ENCODE data around the gene TFAP2D.

Gene TFAP2D

GRCh38 chr6:50713226-50713625, at the start of gene TFAP2D:
Gene TFAP2D, plus strand, starts transcription at chr6:50713526. Its CDS starts 530 bp downstream, at chr6:50714056.
- no peak for TF ChIP-seq CTCF (conservative IDR thresholded peaks at IDR 0.05)

GRCh38 chr6:50663806-50664205, 49.5 kb upstream of the TFAP2D start:
- no peak overlapping the region for H3K27ac ChIP-seq
- no peak for TF ChIP-seq CTCF (conservative IDR thresholded peaks at IDR 0.05)

More at GRCh38 chr6:50713226-50713625, at the start of gene TFAP2D:
- H3K27ac ChIP-seq: no peak within 1 kb of the TSS

GRCh38 chr6:50666089-50666488, 47.2 kb upstream of the TFAP2D start:
- no peak for TF ChIP-seq CTCF (conservative IDR thresholded peaks at IDR 0.05)
- H3K27ac ChIP-seq: no peak overlapping the region

GRCh38 chr6:50681213-50681824, 32.0 kb upstream of the TFAP2D start:
- TF ChIP-seq CTCF (conservative IDR thresholded peaks at IDR 0.05): no peak

GRCh38 chr6:50689210-50689609, 24.1 kb upstream of the TFAP2D start:
- TF ChIP-seq CTCF (conservative IDR thresholded peaks at IDR 0.05): no peak

More at GRCh38 chr6:50681213-50681824, 32.0 kb upstream of the TFAP2D start:
- no peak overlapping the region for H3K27ac ChIP-seq

GRCh38 chr6:50691814-50692495, 21.4 kb upstream of the TFAP2D start:
- TF ChIP-seq CTCF (conservative IDR thresholded peaks at IDR 0.05): no peak
- H3K27ac ChIP-seq: no peak overlapping the region

More at GRCh38 chr6:50689210-50689609, 24.1 kb upstream of the TFAP2D start:
- no peak overlapping the region for H3K27ac ChIP-seq

- TF ChIP-seq CTCF (conservative IDR thresholded peaks at IDR 0.05): no peak
- no peak overlapping the region for H3K27ac ChIP-seq
Observed at GRCh38 chr6:50698546-50698945, 14.8 kb upstream of the TFAP2D start.

Data from VCaP (cell line).